HG02642 (cell line): ENCODE measurements around the gene SPOCK2.
"Not testable (repeated sequence)": the region's sequence is repeated elsewhere in the genome, so short reads cannot be mapped to it uniquely, and the experiment has no call there.

Source experiments
- ATAC-seq: cut with Tn5 transposase; IDR thresholded peaks from one replicate; pipeline ENCODE4 v1.9.1; 2021; ENCODE audit warnings: mild to moderate bottlenecking; ENCODE audit not compliant: unreplicated experiment, poor library complexity

The SPOCK2 gene

GRCh38 chr10:72108830-72109635, 20.7 kb upstream of the SPOCK2 start:
- no peak for ATAC-seq

- not testable (repeated sequence) for ATAC-seq
Observed at GRCh38 chr10:72108004-72108370, 19.6 kb upstream of the SPOCK2 start.

- ATAC-seq = no peak
Observed at GRCh38 chr10:72107325-72108003, 19.1 kb upstream of the SPOCK2 start.

- ATAC-seq = no peak
Observed at GRCh38 chr10:72106896-72107295, 18.5 kb upstream of the SPOCK2 start.

GRCh38 chr10:72106154-72106849, 18.0 kb upstream of the SPOCK2 start:
- no peak for ATAC-seq

GRCh38 chr10:72105710-72106109, 17.4 kb upstream of the SPOCK2 start:
- no peak for ATAC-seq

GRCh38 chr10:72105098-72105475, 16.7 kb upstream of the SPOCK2 start:
- ATAC-seq = no peak

GRCh38 chr10:72104472-72105097, 16.2 kb upstream of the SPOCK2 start:
- no peak for ATAC-seq

GRCh38 chr10:72099600-72099921, 11.2 kb upstream of the SPOCK2 start:
- ATAC-seq = no peak

- ATAC-seq = no peak
Observed at GRCh38 chr10:72098836-72099599, 10.7 kb upstream of the SPOCK2 start.

- no peak for ATAC-seq
Observed at GRCh38 chr10:72098301-72098835, 10.0 kb upstream of the SPOCK2 start.

- no peak for ATAC-seq
Observed at GRCh38 chr10:72097448-72098300, 9.3 kb upstream of the SPOCK2 start.

GRCh38 chr10:72096115-72097000, 8.0 kb upstream of the SPOCK2 start:
- ATAC-seq = no peak

- ATAC-seq = no peak
Observed at GRCh38 chr10:72095195-72095594, 6.8 kb upstream of the SPOCK2 start.

- ATAC-seq = no peak
Observed at GRCh38 chr10:72094574-72094973, 6.2 kb upstream of the SPOCK2 start.

GRCh38 chr10:72093450-72093849, 5.1 kb upstream of the SPOCK2 start:
- ATAC-seq = no peak

- ATAC-seq = no peak
Observed at GRCh38 chr10:72092987-72093386, 4.6 kb upstream of the SPOCK2 start.
